GM12892 (cell line): ENCODE data around the gene CYP2S1.

Experiments used
- POLR2A ChIP-seq: IDR thresholded peaks from 2 replicates; pipeline ENCODE4 v1.6.1; 2011; ENCODE audit warnings: low read depth, low read length, control low read depth
- POLR2AphosphoS5 ChIP-seq: IDR thresholded peaks from 2 replicates; pipeline ENCODE4 v1.6.1; 2011; ENCODE audit warnings: low read depth, low read length, control low read depth
- TAF1 ChIP-seq: IDR thresholded peaks from 2 replicates; pipeline ENCODE4 v1.6.1; 2011; ENCODE audit warnings: low read depth, mild to moderate bottlenecking, control low read depth, low read length, borderline replicate concordance

DNA sequence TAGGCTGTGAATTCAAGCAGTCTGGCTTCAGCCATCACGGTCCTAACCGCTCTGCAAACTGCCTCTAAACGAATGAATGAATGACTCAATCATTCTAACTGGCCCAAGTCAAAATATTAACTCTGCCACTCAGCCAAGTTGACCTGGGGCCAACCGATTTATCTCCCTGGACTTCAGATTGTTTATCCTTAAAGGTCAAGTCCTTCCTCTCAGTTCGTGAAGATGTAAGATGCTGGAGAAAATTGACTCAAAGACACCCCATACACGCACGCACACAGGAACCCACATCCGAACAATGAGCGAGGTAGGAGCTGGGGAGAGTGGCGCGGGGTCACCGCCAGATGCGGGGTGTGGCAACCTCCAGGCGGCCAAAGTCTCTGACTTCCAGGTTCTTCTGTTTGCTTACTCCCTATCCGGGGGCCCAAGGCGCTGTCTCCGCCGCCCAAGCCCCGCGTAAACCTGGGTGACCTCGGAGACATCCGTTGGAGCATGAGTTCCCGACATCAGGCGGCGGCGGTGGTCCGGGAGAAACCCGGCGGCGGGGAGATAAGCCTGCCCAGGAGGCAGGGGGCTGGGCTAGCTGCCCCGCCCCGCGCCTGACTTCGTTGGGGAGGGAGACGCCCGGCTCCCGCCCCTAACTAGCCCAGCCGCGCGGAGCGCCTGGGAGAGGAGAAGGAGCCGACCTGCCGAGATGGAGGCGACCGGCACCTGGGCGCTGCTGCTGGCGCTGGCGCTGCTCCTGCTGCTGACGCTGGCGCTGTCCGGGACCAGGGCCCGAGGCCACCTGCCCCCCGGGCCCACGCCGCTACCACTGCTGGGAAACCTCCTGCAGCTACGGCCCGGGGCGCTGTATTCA is at the start of gene CYP2S1:
- TF ChIP-seq POLR2AphosphoS5: no peak
- TF ChIP-seq POLR2A: no peak
- no peak for TF ChIP-seq TAF1
